ENCODE data around the gene HTR1D. TPM values are rescaled to one million over a fixed set of nuclear protein-coding genes. Genes with fewer than 3 reads are reported as not detected.

Gene HTR1D
- total RNA-seq, 1 donor from 2014 or later: not detected

DNA sequence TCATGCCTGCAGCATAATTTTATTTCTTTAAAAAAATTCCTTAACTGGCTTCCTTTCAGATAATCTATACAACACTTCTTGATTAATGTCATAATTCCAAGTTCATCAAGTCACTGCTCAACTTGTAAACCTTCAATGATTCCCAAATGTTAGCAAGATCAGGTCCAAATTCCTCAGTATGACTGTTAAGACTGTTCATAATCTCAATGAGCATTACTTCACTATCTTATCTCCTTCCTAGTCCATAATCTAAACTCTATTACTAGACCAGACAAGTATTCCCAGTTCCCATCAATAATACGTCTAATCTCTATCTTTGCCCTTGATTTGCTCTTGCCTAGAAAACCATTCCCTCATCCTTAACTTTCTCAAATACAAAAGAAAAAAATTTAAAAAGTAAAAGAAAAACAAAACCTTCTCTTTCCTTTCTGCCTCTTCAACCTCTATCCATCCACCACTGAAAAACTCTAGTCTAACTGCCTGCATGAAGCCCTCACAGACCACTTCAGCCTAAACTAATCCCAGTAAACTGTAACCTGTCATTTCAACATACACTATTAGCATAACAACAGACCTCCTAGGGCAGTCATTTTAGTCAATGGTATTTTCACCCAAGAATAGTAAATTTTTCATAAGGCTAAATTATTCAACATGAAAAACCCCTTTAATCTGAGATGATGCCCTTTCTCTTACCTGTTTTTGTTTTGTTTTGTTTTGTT is 64.2 kb downstream of the HTR1D start:
- DNase-seq (ENCODE audit: low spot score): no peak

DNA sequence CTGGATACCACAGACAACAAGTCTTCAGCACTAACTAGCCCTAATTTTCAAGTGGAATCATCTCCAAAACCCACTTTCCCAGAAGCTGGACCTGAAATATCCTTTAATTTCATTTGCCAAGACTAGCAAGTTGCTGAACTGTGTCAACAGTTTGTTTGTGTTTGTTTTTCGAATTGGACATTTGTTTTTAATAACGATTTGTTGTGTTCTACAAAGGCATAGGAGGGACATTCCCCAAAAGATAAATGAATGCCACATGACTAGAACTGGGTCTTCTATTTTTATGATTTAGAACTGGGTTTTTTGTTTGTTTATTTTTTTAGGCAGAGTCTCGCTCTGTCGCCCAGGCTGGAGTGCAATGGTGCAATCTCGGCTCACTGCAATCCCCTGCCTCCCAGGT is 66.6 kb downstream of the HTR1D start:
- no peak for DNase-seq (ENCODE audit: low spot score)

DNA sequence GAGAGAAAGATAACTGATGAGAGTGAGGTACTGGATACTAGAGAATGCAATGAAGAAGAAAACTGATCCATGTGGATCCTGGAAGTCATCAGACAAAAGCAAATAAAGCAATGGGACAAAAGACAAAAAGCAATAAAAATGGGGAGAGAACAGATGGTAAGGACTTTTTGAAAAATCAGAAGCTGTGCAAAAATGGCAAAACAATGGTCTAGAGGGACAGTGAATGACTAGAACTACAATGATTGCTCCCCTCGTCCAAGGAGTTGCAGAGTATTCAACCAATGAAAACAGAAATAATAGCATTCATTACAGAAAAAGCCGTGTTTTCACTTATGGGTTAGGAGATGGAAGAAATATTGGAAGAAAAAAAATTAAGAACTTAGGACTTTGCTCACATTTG is 67.2 kb downstream of the HTR1D start:
- DNase-seq (ENCODE audit: low spot score): no peak

DNA sequence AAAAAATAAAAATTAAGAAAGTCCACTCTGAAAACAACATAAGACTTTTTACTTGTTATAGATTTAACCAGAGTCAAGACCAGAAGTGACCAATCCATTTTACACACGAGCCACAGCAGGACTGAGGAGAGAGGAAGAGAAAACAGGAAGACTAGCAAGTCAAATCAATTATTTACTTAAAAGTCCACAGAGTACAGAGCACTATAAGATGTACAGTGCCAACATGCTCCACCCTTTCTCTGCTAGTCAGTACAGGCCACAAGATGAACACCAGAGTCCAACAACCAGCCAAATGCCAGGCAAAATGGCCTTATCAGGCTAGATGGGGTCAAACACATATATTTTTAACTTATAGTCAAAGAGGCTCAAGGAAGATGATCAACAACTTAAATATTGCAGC is 68.2 kb downstream of the HTR1D start:
- DNase-seq (ENCODE audit: low spot score): no peak

DNA sequence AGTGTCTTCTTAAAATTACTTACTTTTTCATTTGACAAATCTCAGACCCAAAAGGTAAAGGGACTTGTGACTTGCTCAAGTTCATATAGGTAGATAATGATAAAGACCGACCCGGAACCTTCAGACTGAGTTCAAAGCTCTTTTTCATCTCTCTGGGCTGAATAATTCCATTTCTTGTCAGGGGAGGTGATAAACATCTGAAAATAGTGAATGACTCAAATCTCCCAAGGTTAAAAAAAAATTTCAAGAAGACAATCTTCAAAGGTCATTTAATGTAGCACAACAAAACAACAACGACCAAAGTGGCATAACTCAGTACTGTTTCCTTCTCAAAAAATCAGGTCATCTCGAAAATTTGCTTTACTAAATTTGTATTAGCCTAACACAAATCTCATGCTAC is 69.2 kb downstream of the HTR1D start:
- no peak for DNase-seq (ENCODE audit: low spot score)

Other genes starting within 250 kb of the HTR1D start
- gene LACTBL1, start 244.6 kb downstream of the HTR1D start, total RNA-seq: not detected
- not detected for gene TEX46, start 201.7 kb downstream of the HTR1D start, total RNA-seq
- 40.1 TPM for gene KDM1A, start 198.0 kb downstream of the HTR1D start, total RNA-seq
- 48.6 TPM for gene LUZP1, start 48.6 kb downstream of the HTR1D start, total RNA-seq
- 111 TPM for gene HNRNPR, start 126.8 kb upstream of the HTR1D start, total RNA-seq
- gene ZNF436, start 152.3 kb upstream of the HTR1D start, total RNA-seq: 18.8 TPM
- gene TCEA3, start 207.2 kb upstream of the HTR1D start, total RNA-seq: 8.3 TPM